Suprapubic skin (tissue), 4 donors: ENCODE measurements around the gene DDI2. TPM values are rescaled to one million over a fixed set of nuclear protein-coding genes. Genes with fewer than 3 reads are reported as not detected.

Experiments
- DNase-seq, 2 donors: peaks; one replicate each; pipeline ENCODE4 v3.0.0-alpha.2; 2019; ENCODE audit warnings: low spot score in 2 of 2
- H3K27ac ChIP-seq: fragments of 200-600 bp; sonication (generic); one replicate; pipeline ENCODE4 v1.5.1; 2019
- H3K27me3 ChIP-seq: fragments of 200-600 bp; sonication (generic); one replicate; pipeline ENCODE4 v1.5.1; 2019
- H3K36me3 ChIP-seq: fragments of 200-600 bp; sonication (generic); one replicate; pipeline ENCODE4 v1.5.1; 2019
- H3K4me1 ChIP-seq: fragments of 200-600 bp; sonication (generic); one replicate; pipeline ENCODE4 v1.5.1; 2019
- H3K4me3 ChIP-seq: fragments of 200-600 bp; sonication (generic); one replicate; pipeline ENCODE4 v1.5.1; 2019; ENCODE audit warnings: mild to moderate bottlenecking
- H3K9me3 ChIP-seq: fragments of 200-600 bp; sonication (generic); one replicate; pipeline ENCODE4 v1.5.1; 2019
- EP300 ChIP-seq: sonication (generic); formaldehyde crosslinking; IDR thresholded peaks from one replicate; pipeline ENCODE4 v1.6.1; 2017; ENCODE audit warnings: antibody characterized with exemption
- POLR2A ChIP-seq, 2 donors: fragments of 450-650 bp; IDR thresholded peaks; one replicate each; pipeline ENCODE4 v1.6.1; 2017; ENCODE audit warnings: antibody characterized with exemption in 2 of 2, mild to moderate bottlenecking in 2 of 2, moderate library complexity in 2 of 2
- POLR2AphosphoS5 ChIP-seq, 3 donors: sonication (generic); formaldehyde crosslinking; IDR thresholded peaks; one replicate each; pipeline ENCODE4 v1.6.1; 2017; ENCODE audit warnings: antibody characterized with exemption in 3 of 3
- WGBS: methylation state at CpG from one replicate; pipeline ENCODE4 v1.1.5; 2018; 5-methylcytosine and 5-hydroxymethylcytosine counted together
- total RNA-seq, 4 donors: library from RNA; depleted of rRNA; stranded (reverse); fragments of >200 nt; gene quantifications; one replicate each; pipeline ENCODE4 v1.1.0, GENCODE V29; 2016
- TF ChIP-seq, protein P1 (sequence below), 2 donors: fragments of 200-600 bp in 1 of 2; fragments of 450-650 bp in 1 of 2; sonication (generic) in 1 of 2; IDR thresholded peaks; one replicate each; pipeline ENCODE4 v1.5.1; 2016 to 2019; ENCODE audit warnings: antibody characterized with exemption in 2 of 2, mild to moderate bottlenecking in 1 of 2, moderate library complexity in 1 of 2

DDI2 gene
- total RNA-seq, 4 donors from 2014 or later: 33.2 to 90.0 (median 39.9) TPM

DNA sequence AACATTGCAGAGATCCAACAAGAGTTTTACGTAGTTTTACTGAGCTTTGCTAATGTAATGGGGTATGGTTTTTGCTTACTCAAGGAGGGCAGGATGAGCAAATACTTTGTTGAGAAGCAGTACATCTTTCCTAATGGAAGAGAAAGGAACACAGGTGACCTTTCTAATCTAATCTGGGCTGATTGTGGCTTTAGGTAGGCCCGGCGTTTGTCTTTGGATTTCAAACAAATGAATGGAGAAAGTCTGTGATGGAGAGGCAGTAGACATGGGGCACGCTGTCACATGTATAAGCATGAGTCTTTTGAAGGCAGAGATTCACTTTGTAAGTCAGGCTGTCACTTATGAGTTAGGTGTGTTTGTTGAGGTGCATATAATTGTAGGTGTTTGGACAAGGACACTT is 68.6 kb downstream of the DDI2 start:
- TF ChIP-seq, protein P1, sequence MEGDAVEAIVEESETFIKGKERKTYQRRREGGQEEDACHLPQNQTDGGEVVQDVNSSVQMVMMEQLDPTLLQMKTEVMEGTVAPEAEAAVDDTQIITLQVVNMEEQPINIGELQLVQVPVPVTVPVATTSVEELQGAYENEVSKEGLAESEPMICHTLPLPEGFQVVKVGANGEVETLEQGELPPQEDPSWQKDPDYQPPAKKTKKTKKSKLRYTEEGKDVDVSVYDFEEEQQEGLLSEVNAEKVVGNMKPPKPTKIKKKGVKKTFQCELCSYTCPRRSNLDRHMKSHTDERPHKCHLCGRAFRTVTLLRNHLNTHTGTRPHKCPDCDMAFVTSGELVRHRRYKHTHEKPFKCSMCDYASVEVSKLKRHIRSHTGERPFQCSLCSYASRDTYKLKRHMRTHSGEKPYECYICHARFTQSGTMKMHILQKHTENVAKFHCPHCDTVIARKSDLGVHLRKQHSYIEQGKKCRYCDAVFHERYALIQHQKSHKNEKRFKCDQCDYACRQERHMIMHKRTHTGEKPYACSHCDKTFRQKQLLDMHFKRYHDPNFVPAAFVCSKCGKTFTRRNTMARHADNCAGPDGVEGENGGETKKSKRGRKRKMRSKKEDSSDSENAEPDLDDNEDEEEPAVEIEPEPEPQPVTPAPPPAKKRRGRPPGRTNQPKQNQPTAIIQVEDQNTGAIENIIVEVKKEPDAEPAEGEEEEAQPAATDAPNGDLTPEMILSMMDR (IDR thresholded peaks at IDR 0.05): no peak
- no peak for TF ChIP-seq POLR2A (IDR thresholded peaks at IDR 0.05)
- no peak for TF ChIP-seq POLR2AphosphoS5 (IDR thresholded peaks at IDR 0.05)
- TF ChIP-seq EP300: no peak
- H3K27ac ChIP-seq: no peak overlapping the region
- peaks cover 45% of the 10 kb centered on the region for H3K4me1 ChIP-seq
- peak overlapping the region; percentile 94 for H3K4me3 ChIP-seq
- H3K36me3 ChIP-seq: no peaks in the 10 kb centered on the region
- DNase-seq: no peak
- H3K27me3 ChIP-seq: no peaks in the 10 kb centered on the region
- no peaks in the 10 kb centered on the region for H3K9me3 ChIP-seq
- 33% methylated on average over 4 of the region's 4 CpGs for WGBS

GRCh38 chr1:15687446-15687845 is 70.2 kb downstream of the DDI2 start:
- H3K4me3 ChIP-seq: no peak overlapping the region
- TF ChIP-seq, protein P1 (IDR thresholded peaks at IDR 0.05): no peak
- TF ChIP-seq EP300 (no peak), POLR2A (IDR thresholded peaks at IDR 0.05) (no peak), POLR2AphosphoS5 (IDR thresholded peaks at IDR 0.05) (no peak)
- peaks cover 42% of the 10 kb centered on the region for H3K4me1 ChIP-seq
- H3K9me3 ChIP-seq: no peaks in the 10 kb centered on the region
- no peaks in the 10 kb centered on the region for H3K36me3 ChIP-seq
- DNase-seq: no peak
- 75% methylated on average over 2 of the region's 2 CpGs for WGBS
- no peak overlapping the region for H3K27ac ChIP-seq
- H3K27me3 ChIP-seq: no peaks in the 10 kb centered on the region

GRCh38 chr1:15690317-15690716 is 73.1 kb downstream of the DDI2 start:
- H3K9me3 ChIP-seq: no peaks in the 10 kb centered on the region
- H3K27me3 ChIP-seq: no peaks in the 10 kb centered on the region
- no peak overlapping the region for H3K27ac ChIP-seq
- no peak for DNase-seq
- no peaks in the 10 kb centered on the region for H3K36me3 ChIP-seq
- WGBS: 94% methylated on average over 6 of the region's 6 CpGs
- H3K4me1 ChIP-seq: peaks cover 25% of the 10 kb centered on the region
- TF ChIP-seq, protein P1 (IDR thresholded peaks at IDR 0.05): no peak
- TF ChIP-seq EP300 (no peak), POLR2AphosphoS5 (IDR thresholded peaks at IDR 0.05) (no peak), POLR2A (IDR thresholded peaks at IDR 0.05) (no peak)
- H3K4me3 ChIP-seq: no peak overlapping the region

- Histone ChIP-seq H3K4me3 (no peak overlapping the region), H3K9me3 (no peaks in the 10 kb centered on the region), H3K4me1 (peaks cover 20% of the 10 kb centered on the region), H3K36me3 (no peaks in the 10 kb centered on the region), H3K27ac (no peak overlapping the region), H3K27me3 (no peaks in the 10 kb centered on the region)
- no peak for DNase-seq
- WGBS: 49% methylated on average over 11 of the region's 11 CpGs
- TF ChIP-seq, protein P1 (IDR thresholded peaks at IDR 0.05): no peak
- TF ChIP-seq POLR2AphosphoS5 (IDR thresholded peaks at IDR 0.05): no peak
- no peak for TF ChIP-seq POLR2A (IDR thresholded peaks at IDR 0.05)
- no peak for TF ChIP-seq EP300
Observed at GRCh38 chr1:15691434-15692032, 74.3 kb downstream of the DDI2 start.

GRCh38 chr1:15692121-15692682 is 74.9 kb downstream of the DDI2 start:
- no peak overlapping the region for H3K27ac ChIP-seq
- TF ChIP-seq EP300 (no peak), POLR2A (IDR thresholded peaks at IDR 0.05) (no peak), POLR2AphosphoS5 (IDR thresholded peaks at IDR 0.05) (no peak)
- TF ChIP-seq, protein P1 (IDR thresholded peaks at IDR 0.05): no peak
- peaks cover 26% of the 10 kb centered on the region for H3K4me1 ChIP-seq
- DNase-seq: no peak
- no peak overlapping the region for H3K4me3 ChIP-seq
- H3K9me3 ChIP-seq: no peaks in the 10 kb centered on the region
- 55% methylated on average over 5 of the region's 5 CpGs for WGBS
- no peaks in the 10 kb centered on the region for H3K36me3 ChIP-seq
- no peaks in the 10 kb centered on the region for H3K27me3 ChIP-seq
